Esophagus squamous epithelium (tissue), 4 donors: ENCODE data around the gene OLAH.

ENCODE experiments used
- POLR2A ChIP-seq, 4 donors: fragments of 450-650 bp; IDR thresholded peaks; one replicate each; pipeline ENCODE4 v1.6.1; 2017; ENCODE audit warnings: antibody characterized with exemption in 4 of 4, mild to moderate bottlenecking in 4 of 4, moderate library complexity in 3 of 4
- TF ChIP-seq, protein P1 (sequence below), 6 experiments: fragments of 450-650 bp in 4 of 6; fragments of 200-600 bp in 2 of 6; sonication (generic) in 2 of 6; IDR thresholded peaks; one replicate each; pipeline ENCODE4 v1.5.1; 2016 to 2019; ENCODE audit warnings: antibody characterized with exemption in 6 of 6, mild to moderate bottlenecking in 4 of 6, moderate library complexity in 4 of 6

DNA sequence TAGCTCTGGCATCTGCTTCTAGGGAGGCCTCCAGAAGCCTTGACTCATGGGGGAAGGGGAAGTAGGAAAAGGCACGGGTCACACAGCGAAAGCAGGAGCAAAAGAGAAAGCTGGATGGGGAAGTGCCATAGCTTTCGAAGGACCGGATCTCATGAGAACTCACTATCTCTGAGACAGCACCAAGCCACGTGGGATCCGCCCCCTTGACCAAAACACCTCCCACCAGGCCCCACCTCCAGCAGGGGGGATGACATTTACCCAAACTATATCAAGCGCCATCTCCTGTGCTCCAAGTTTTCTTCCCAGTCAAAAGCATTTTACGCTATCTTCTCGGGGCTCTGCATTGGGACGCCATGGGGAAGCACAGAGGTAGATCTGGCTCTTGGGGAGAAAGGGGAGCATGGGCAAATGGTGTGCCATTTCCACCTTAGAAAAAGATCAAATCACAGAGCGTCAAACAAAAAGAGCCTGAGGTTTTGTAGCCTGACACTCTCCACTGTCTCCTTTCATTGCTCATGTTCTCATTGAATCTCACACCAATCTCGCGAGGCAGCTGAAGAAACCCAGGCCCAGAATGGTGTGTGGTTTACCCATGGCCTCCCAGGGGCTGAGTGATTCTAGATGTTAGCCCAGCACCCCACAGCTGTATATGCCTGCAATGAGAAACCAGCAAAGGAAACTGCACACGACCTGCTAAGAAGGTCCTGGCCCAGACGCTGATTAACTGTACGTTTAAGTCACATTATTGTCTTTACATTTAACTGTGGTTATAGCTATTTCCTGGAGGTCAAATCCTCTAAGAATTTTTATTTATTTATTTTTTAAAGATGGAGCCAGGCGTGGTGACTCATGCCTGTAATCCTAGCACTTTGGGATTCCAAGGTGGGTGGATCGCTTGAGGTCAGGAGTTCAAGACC lies 8.1 kb upstream of the OLAH start:
- TF ChIP-seq, protein P1, sequence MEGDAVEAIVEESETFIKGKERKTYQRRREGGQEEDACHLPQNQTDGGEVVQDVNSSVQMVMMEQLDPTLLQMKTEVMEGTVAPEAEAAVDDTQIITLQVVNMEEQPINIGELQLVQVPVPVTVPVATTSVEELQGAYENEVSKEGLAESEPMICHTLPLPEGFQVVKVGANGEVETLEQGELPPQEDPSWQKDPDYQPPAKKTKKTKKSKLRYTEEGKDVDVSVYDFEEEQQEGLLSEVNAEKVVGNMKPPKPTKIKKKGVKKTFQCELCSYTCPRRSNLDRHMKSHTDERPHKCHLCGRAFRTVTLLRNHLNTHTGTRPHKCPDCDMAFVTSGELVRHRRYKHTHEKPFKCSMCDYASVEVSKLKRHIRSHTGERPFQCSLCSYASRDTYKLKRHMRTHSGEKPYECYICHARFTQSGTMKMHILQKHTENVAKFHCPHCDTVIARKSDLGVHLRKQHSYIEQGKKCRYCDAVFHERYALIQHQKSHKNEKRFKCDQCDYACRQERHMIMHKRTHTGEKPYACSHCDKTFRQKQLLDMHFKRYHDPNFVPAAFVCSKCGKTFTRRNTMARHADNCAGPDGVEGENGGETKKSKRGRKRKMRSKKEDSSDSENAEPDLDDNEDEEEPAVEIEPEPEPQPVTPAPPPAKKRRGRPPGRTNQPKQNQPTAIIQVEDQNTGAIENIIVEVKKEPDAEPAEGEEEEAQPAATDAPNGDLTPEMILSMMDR (IDR thresholded peaks at IDR 0.05), result no peak
- no peak for TF ChIP-seq POLR2A (IDR thresholded peaks at IDR 0.05)
